ENCODE data around the gene OR1J1.

OR1J1 gene

GRCh38 chr9:122477826-122478225 is at the start of gene OR1J1:
Gene OR1J1 (minus strand): TSS chr9:122477926. CDS start chr9:122477926, 0 bp downstream.
- DNase-seq: no peak

GRCh38 chr9:122527193-122527592 is 49.5 kb upstream of the OR1J1 start, which contains the start of gene OR1N1:
Gene OR1N1 (minus strand): TSS chr9:122527293. CDS start chr9:122527293, 0 bp downstream.
- no peak for DNase-seq

- DNase-seq: no peak
Measured at GRCh38 chr9:122526602-122527001, 48.9 kb upstream of the OR1J1 start.

GRCh38 chr9:122519376-122519775 is 41.6 kb upstream of the OR1J1 start:
- DNase-seq: no peak

- no peak for DNase-seq
Measured at GRCh38 chr9:122518841-122519240, 41.1 kb upstream of the OR1J1 start, which contains the start of gene OR1J4. Gene OR1J4 (plus strand): TSS chr9:122519141. CDS start chr9:122519141, 0 bp downstream.

GRCh38 chr9:122518226-122518625 is 40.5 kb upstream of the OR1J1 start:
- no peak for DNase-seq

GRCh38 chr9:122510502-122510901 is 32.8 kb upstream of the OR1J1 start, which contains the start of gene OR1J2:
Gene OR1J2 (plus strand): TSS chr9:122510802. CDS start chr9:122510802, 0 bp downstream.
- no peak for DNase-seq

GRCh38 chr9:122506964-122507363 is 29.2 kb upstream of the OR1J1 start:
- no peak for DNase-seq

- DNase-seq: no peak
Measured at GRCh38 chr9:122498883-122499288, 21.2 kb upstream of the OR1J1 start.

- no peak for DNase-seq
Measured at GRCh38 chr9:122479062-122479461, 1.3 kb upstream of the OR1J1 start.

GRCh38 chr9:122477346-122477745 is 380 bp downstream of the OR1J1 start:
- DNase-seq: no peak

- no peak for DNase-seq
Measured at GRCh38 chr9:122475717-122476116, 2.0 kb downstream of the OR1J1 start.

GRCh38 chr9:122474561-122474960 is 3.2 kb downstream of the OR1J1 start:
- no peak for DNase-seq

- DNase-seq: no peak
Measured at GRCh38 chr9:122468735-122469134, 9.0 kb downstream of the OR1J1 start.

- DNase-seq: no peak
Measured at GRCh38 chr9:122466456-122466855, 11.3 kb downstream of the OR1J1 start.

- peak; percentile 66 for DNase-seq
Measured at GRCh38 chr9:122464633-122465567, 12.8 kb downstream of the OR1J1 start.

- DNase-seq: no peak
Measured at GRCh38 chr9:122463828-122464632, 13.7 kb downstream of the OR1J1 start.

GRCh38 chr9:122457787-122458186 is 19.9 kb downstream of the OR1J1 start:
- DNase-seq: no peak

GRCh38 chr9:122456123-122456522 is 21.6 kb downstream of the OR1J1 start:
- DNase-seq: no peak

- no peak for DNase-seq
Measured at GRCh38 chr9:122453677-122454135, 24.0 kb downstream of the OR1J1 start.

- no peak for DNase-seq
Measured at GRCh38 chr9:122446819-122447484, 30.8 kb downstream of the OR1J1 start.

GRCh38 chr9:122445155-122445749 is 32.5 kb downstream of the OR1J1 start:
- no peak for DNase-seq
